ENCODE results near the gene ACTL6B.
A peak's percentile ranks its signal among the peaks of the same experiment; 100 is the strongest.

Gene ACTL6B

GRCh38 chr7:100683659-100684533, 27.6 kb upstream of the ACTL6B start:
- DNase-seq (ENCODE audit: low read depth) = no peak

GRCh38 chr7:100682991-100683658, 26.9 kb upstream of the ACTL6B start:
- no peak for DNase-seq (ENCODE audit: low read depth)

GRCh38 chr7:100682228-100682741, 26.0 kb upstream of the ACTL6B start:
- DNase-seq (ENCODE audit: low read depth) = no peak

- DNase-seq (ENCODE audit: low read depth) = no peak
Observed at GRCh38 chr7:100681491-100682227, 25.4 kb upstream of the ACTL6B start.

GRCh38 chr7:100680576-100681271, 24.5 kb upstream of the ACTL6B start:
- DNase-seq (ENCODE audit: low read depth) = no peak

- DNase-seq (ENCODE audit: low read depth) = no peak
Observed at GRCh38 chr7:100679927-100680575, 23.8 kb upstream of the ACTL6B start.

GRCh38 chr7:100679129-100679926, 23.1 kb upstream of the ACTL6B start:
- DNase-seq (ENCODE audit: low read depth) = no peak

GRCh38 chr7:100678291-100678984, 22.2 kb upstream of the ACTL6B start:
- DNase-seq (ENCODE audit: low read depth) = no peak

- DNase-seq (ENCODE audit: low read depth) = no peak
Observed at GRCh38 chr7:100677308-100678267, 21.3 kb upstream of the ACTL6B start.

- DNase-seq (ENCODE audit: low read depth) = no peak
Observed at GRCh38 chr7:100676501-100677306, 20.5 kb upstream of the ACTL6B start.

GRCh38 chr7:100675581-100676350, 19.5 kb upstream of the ACTL6B start:
- DNase-seq (ENCODE audit: low read depth) = no peak

GRCh38 chr7:100675105-100675451, 18.8 kb upstream of the ACTL6B start:
- no peak for DNase-seq (ENCODE audit: low read depth)

GRCh38 chr7:100674411-100675104, 18.3 kb upstream of the ACTL6B start:
- DNase-seq (ENCODE audit: low read depth) = no peak

GRCh38 chr7:100673942-100674410, 17.7 kb upstream of the ACTL6B start:
- DNase-seq (ENCODE audit: low read depth) = no peak

GRCh38 chr7:100673302-100673941, 17.2 kb upstream of the ACTL6B start, which contains the start of gene GNB2:
Gene GNB2 (plus strand): TSS chr7:100673740. CDS start chr7:100676266, 2,526 bp downstream.
- peak; percentile 99 for DNase-seq (ENCODE audit: low read depth)
